ENCODE results near the gene SH3RF1.

SH3RF1 gene

GRCh38 chr4:169103966-169104412 lies 166.8 kb downstream of the SH3RF1 start:
- DNase-seq (ENCODE audit: low spot score) = no peak

GRCh38 chr4:169102026-169102425 lies 168.7 kb downstream of the SH3RF1 start:
- no peak for DNase-seq (ENCODE audit: low spot score)

GRCh38 chr4:169100670-169101101 lies 170.1 kb downstream of the SH3RF1 start:
- DNase-seq (ENCODE audit: low spot score) = no peak

- no peak for DNase-seq (ENCODE audit: low spot score)
These were observed 171.0 kb downstream of the SH3RF1 start for GRCh38 chr4:169099771-169100180.

GRCh38 chr4:169098969-169099690 lies 171.6 kb downstream of the SH3RF1 start:
- no peak for DNase-seq (ENCODE audit: low spot score)

- no peak for DNase-seq (ENCODE audit: low spot score)
These were observed 172.2 kb downstream of the SH3RF1 start for GRCh38 chr4:169098532-169098931.

GRCh38 chr4:169098054-169098497 lies 172.7 kb downstream of the SH3RF1 start:
- DNase-seq (ENCODE audit: low spot score) = no peak

- no peak for DNase-seq (ENCODE audit: low spot score)
These were observed 174.5 kb downstream of the SH3RF1 start for GRCh38 chr4:169096221-169096620.

- DNase-seq (ENCODE audit: low spot score) = no peak
These were observed 176.0 kb downstream of the SH3RF1 start for GRCh38 chr4:169094656-169095231.

GRCh38 chr4:169092889-169093522 lies 177.8 kb downstream of the SH3RF1 start:
- DNase-seq (ENCODE audit: low spot score) = no peak

- DNase-seq (ENCODE audit: low spot score) = no peak
These were observed 180.1 kb downstream of the SH3RF1 start for GRCh38 chr4:169090484-169091215.

GRCh38 chr4:169089004-169089403 lies 181.8 kb downstream of the SH3RF1 start:
- no peak for DNase-seq (ENCODE audit: low spot score)

GRCh38 chr4:169084954-169085353 lies 185.8 kb downstream of the SH3RF1 start:
- no peak for DNase-seq (ENCODE audit: low spot score)

GRCh38 chr4:169080981-169081380 lies 189.8 kb downstream of the SH3RF1 start:
- DNase-seq (ENCODE audit: low spot score) = no peak

GRCh38 chr4:169079942-169080827 lies 190.6 kb downstream of the SH3RF1 start:
- no peak for DNase-seq (ENCODE audit: low spot score)

GRCh38 chr4:169074117-169074516 lies 196.6 kb downstream of the SH3RF1 start:
- no peak for DNase-seq (ENCODE audit: low spot score)

- no peak for DNase-seq (ENCODE audit: low spot score)
These were observed 199.0 kb downstream of the SH3RF1 start for GRCh38 chr4:169071747-169072146.

- no peak for DNase-seq (ENCODE audit: low spot score)
These were observed 199.9 kb downstream of the SH3RF1 start for GRCh38 chr4:169070895-169071218.

GRCh38 chr4:169070071-169070894 lies 200.5 kb downstream of the SH3RF1 start:
- DNase-seq (ENCODE audit: low spot score) = no peak

- DNase-seq (ENCODE audit: low spot score) = no peak
These were observed 202.3 kb downstream of the SH3RF1 start for GRCh38 chr4:169068423-169068822.

- no peak for DNase-seq (ENCODE audit: low spot score)
These were observed 203.8 kb downstream of the SH3RF1 start for GRCh38 chr4:169066934-169067333.

All from activated CD4-positive, alpha-beta T cell treated with anti-CD3 and anti-CD28 coated beads, Interleukin-2, Interleukin-4, amounts not matched to agents 100 ng/mL and 50 ng/mL, durations not matched to agents 16 hours and 8 hours (primary cell).